HEK293T (cell line): ENCODE results near the gene MVD.

Experiments
- CTCF ChIA-PET: fragments of 350-600 bp; formaldehyde crosslinking; extraction: SDS; loops from one replicate; lab custom pipeline; 2021; ENCODE audit warnings: antibody characterized with exemption, inconsistent platforms; lab: Yijun Ruan, JAX
- POLR2A ChIA-PET: fragments of 350-600 bp; formaldehyde crosslinking; extraction: SDS; loops from one replicate; lab custom pipeline; 2020; ENCODE audit warnings: antibody characterized with exemption, inconsistent platforms; lab: Yijun Ruan, JAX
- DNase-seq: peaks from one replicate; pipeline ENCODE4 v3.0.0; 2012; ENCODE audit warnings: mixed read lengths; ENCODE audit errors: extremely low spot score
- ARNT ChIP-seq: fragments of 450-650 bp; IDR thresholded peaks from 2 replicates; pipeline ENCODE4 v1.6.1; 2017; ENCODE audit warnings: mild to moderate bottlenecking
- BHLHE40 ChIP-seq: fragments of 450-650 bp; IDR thresholded peaks from 2 replicates; pipeline ENCODE4 v1.6.1; 2016; ENCODE audit warnings: mild to moderate bottlenecking, moderate library complexity, borderline replicate concordance
- CTBP1 ChIP-seq: fragments of 450-650 bp; IDR thresholded peaks from 2 replicates; pipeline ENCODE4 v1.6.1; 2016; ENCODE audit warnings: borderline replicate concordance
- ELF4 ChIP-seq: fragments of 450-650 bp; IDR thresholded peaks from 2 replicates; pipeline ENCODE4 v1.6.1; 2017; ENCODE audit warnings: antibody characterized with exemption
- FOXA1 ChIP-seq: fragments of 450-650 bp; IDR thresholded peaks from 2 replicates; pipeline ENCODE4 v1.6.1; 2016; ENCODE audit warnings: mild to moderate bottlenecking
- FOXK2 ChIP-seq: fragments of 450-650 bp; IDR thresholded peaks from 2 replicates; pipeline ENCODE4 v1.6.1; 2016; ENCODE audit warnings: mild to moderate bottlenecking
- FOXM1 ChIP-seq: fragments of 450-650 bp; IDR thresholded peaks from 2 replicates; pipeline ENCODE4 v1.6.1; 2017; ENCODE audit warnings: mild to moderate bottlenecking, borderline replicate concordance
- HDGF ChIP-seq: fragments of 450-650 bp; IDR thresholded peaks from 2 replicates; pipeline ENCODE4 v1.6.1; 2017; ENCODE audit warnings: antibody characterized with exemption, borderline replicate concordance
- L3MBTL2 ChIP-seq: fragments of 450-650 bp; conservative IDR thresholded peaks from 2 replicates; pipeline ENCODE4 v1.6.1; 2016; ENCODE audit warnings: mild to moderate bottlenecking
- LEF1 ChIP-seq: fragments of 450-650 bp; IDR thresholded peaks from 2 replicates; pipeline ENCODE4 v1.6.1; 2017; ENCODE audit warnings: mild to moderate bottlenecking, borderline replicate concordance
- NFRKB ChIP-seq: fragments of 450-650 bp; IDR thresholded peaks from 2 replicates; pipeline ENCODE4 v1.6.1; 2016; ENCODE audit warnings: mild to moderate bottlenecking, moderate library complexity
- SP1 ChIP-seq: fragments of 450-650 bp; IDR thresholded peaks from 2 replicates; pipeline ENCODE4 v1.6.1; 2017
- SUZ12 ChIP-seq: fragments of 450-650 bp; IDR thresholded peaks from 2 replicates; pipeline ENCODE4 v1.6.1; 2016; ENCODE audit warnings: mild to moderate bottlenecking
- TARDBP ChIP-seq: fragments of 450-650 bp; IDR thresholded peaks from 2 replicates; pipeline ENCODE4 v1.6.1; 2016
- ZNF384 ChIP-seq: fragments of 450-650 bp; IDR thresholded peaks from 2 replicates; pipeline ENCODE4 v1.6.1; 2016
- TF ChIP-seq, protein P1 (sequence below): fragments of 450-650 bp; IDR thresholded peaks from 2 replicates; pipeline ENCODE4 v1.6.1; 2016

Gene MVD

DNA sequence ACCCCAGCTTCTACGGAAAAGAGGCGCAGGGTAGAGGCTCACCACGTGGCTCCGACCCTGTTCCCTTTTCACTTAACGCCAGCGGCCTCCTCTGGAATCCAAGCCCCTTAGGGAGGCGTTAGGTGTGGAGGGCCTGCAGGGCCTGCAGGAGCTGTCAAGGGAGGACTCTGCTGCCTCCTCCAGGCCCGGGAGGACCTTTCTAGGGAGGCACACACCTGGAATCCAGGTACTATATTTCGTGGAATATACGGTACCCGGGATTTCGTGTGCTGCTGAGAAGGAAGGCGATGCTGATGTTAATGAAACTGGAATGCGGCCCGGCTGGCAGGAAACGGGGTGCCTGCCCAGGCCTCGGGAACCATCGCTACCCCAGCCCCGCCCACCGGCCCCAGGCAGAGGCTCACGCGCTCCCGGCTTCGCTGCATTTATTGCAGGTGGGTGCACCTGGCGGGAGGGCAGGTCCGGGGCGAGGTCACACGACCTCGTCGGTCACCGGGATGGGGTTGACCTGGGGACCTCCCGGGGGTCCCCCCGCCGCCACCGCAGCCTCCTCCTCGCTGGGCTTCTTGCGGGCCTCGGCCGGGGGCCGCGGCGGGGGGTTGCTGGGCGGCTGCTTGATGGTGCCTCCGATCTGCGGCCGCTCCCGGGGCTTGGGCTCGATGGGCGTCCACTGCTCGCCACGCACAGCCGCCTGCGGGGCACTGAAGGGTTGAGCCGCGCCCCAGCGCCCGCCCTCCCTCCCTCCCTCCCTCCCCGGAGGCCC is 19.8 kb downstream of the MVD start:
- POLR2A ChIA-PET, result no interaction called here
- DNase-seq, result no peak
- CTCF ChIA-PET, result no interaction called here
- no peak for TF ChIP-seq FOXM1
- TF ChIP-seq CTBP1, result no peak
- no peak for TF ChIP-seq FOXA1
- no peak for TF ChIP-seq BHLHE40

DNA sequence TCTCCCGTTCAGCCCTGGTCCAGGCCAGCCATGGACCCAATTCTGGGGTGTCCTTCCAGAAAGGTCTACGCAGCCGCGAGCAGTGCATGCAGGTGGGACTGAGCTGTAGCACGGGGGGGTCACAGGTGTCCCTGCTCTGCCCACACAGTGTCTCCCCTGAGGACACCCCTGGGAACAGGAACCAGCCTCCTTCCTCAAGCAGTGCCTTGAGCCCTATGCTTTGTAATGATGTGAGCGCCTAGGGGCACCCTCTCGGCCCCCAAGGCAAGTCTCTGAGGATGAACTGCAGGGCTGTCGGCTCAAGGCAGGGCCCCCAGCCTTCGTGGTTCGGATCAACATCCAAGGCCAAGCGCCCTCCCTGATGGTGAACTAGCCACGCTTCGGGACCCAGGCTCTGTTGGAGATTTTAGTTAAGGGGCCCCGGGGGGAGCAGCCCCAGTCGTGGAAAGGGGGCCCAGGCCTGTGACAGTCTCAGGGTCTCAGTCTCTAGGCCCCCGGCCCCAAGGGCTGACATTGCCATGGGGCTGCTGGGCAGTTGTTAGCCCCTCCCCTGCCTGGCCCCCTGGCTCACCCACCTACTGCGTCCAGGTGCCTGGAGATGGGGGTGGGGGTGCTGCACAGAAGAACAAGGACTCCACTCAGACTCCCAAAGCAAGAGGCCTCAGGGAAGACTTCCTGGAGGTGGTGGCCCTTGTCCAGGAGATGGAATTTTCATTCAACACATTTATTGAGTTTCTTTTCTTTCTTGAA is 22.2 kb downstream of the MVD start:
- no peak for DNase-seq
- CTCF ChIA-PET, result interaction anchor here (0.6 kb wide), 1 partner anchor 27 kb away, joined by 3 read pairs; no protein-coding TSS in a partner anchor
- POLR2A ChIA-PET, result no interaction called here
- TF ChIP-seq FOXA1 (no peak), LEF1 (no peak), ELF4 (no peak)

DNA sequence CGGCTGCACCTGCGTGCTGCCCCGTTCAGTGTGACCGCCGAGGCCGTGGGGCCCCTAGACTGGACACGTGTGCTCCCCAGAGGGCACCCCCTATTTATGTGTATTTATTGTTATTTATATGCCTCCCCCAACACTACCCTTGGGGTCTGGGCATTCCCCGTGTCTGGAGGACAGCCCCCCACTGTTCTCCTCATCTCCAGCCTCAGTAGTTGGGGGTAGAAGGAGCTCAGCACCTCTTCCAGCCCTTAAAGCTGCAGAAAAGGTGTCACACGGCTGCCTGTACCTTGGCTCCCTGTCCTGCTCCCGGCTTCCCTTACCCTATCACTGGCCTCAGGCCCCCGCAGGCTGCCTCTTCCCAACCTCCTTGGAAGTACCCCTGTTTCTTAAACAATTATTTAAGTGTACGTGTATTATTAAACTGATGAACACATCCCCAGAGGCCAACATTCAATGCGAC is 22.8 kb downstream of the MVD start:
- CTCF ChIA-PET, result no interaction called here
- TF ChIP-seq BHLHE40, result no peak
- no peak for TF ChIP-seq TARDBP
- TF ChIP-seq FOXM1, result no peak
- no peak for TF ChIP-seq FOXK2
- no peak for TF ChIP-seq NFRKB
- no peak for TF ChIP-seq LEF1
- no peak for TF ChIP-seq ELF4
- TF ChIP-seq L3MBTL2, result no peak
- TF ChIP-seq ZNF384, result no peak
- TF ChIP-seq SP1, result no peak
- no peak for TF ChIP-seq FOXA1
- POLR2A ChIA-PET, result no interaction called here
- no peak for DNase-seq

DNA sequence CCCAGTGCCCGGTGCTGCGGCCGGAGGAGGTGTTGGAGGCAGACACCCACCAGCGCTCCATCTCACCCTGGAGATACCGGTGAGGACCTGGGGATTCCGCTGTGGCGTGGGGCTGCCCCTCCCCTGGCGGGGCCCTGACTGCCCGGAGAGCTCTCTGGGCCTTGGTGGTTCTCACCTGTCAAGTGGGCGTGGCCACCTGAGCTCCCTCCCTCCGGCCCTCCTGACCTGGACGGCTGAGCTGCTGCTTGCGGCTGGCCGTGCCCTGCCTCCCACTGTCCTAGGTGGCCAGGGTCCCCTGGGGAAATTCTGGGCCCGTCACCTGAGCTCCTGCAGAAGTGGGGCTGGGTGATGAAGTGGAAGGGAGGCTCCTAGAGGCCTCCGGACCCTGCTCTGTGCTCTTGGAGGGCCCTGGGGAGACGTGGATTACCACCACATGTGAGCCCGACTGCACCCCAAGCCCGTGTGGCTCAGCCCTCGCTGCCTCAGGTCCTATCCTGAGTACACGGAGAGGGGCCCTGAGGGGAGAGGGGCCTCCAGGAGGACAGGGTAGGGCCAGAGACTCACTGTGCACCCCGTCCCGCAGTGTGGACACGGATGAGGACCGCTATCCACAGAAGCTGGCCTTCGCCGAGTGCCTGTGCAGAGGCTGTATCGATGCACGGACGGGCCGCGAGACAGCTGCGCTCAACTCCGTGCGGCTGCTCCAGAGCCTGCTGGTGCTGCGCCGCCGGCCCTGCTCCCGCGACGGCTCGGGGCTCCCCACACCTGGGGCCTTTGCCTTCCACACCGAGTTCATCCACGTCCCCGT is 23.5 kb downstream of the MVD start:
- no peak for TF ChIP-seq NFRKB
- no peak for TF ChIP-seq L3MBTL2
- no peak for TF ChIP-seq SUZ12
- TF ChIP-seq TARDBP, result no peak
- no peak for TF ChIP-seq BHLHE40
- TF ChIP-seq, protein P1, sequence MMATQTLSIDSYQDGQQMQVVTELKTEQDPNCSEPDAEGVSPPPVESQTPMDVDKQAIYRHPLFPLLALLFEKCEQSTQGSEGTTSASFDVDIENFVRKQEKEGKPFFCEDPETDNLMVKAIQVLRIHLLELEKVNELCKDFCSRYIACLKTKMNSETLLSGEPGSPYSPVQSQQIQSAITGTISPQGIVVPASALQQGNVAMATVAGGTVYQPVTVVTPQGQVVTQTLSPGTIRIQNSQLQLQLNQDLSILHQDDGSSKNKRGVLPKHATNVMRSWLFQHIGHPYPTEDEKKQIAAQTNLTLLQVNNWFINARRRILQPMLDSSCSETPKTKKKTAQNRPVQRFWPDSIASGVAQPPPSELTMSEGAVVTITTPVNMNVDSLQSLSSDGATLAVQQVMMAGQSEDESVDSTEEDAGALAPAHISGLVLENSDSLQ, result no peak
- no peak for TF ChIP-seq FOXM1
- TF ChIP-seq ARNT, result no peak
- no peak for DNase-seq
- POLR2A ChIA-PET, result no interaction called here

DNA sequence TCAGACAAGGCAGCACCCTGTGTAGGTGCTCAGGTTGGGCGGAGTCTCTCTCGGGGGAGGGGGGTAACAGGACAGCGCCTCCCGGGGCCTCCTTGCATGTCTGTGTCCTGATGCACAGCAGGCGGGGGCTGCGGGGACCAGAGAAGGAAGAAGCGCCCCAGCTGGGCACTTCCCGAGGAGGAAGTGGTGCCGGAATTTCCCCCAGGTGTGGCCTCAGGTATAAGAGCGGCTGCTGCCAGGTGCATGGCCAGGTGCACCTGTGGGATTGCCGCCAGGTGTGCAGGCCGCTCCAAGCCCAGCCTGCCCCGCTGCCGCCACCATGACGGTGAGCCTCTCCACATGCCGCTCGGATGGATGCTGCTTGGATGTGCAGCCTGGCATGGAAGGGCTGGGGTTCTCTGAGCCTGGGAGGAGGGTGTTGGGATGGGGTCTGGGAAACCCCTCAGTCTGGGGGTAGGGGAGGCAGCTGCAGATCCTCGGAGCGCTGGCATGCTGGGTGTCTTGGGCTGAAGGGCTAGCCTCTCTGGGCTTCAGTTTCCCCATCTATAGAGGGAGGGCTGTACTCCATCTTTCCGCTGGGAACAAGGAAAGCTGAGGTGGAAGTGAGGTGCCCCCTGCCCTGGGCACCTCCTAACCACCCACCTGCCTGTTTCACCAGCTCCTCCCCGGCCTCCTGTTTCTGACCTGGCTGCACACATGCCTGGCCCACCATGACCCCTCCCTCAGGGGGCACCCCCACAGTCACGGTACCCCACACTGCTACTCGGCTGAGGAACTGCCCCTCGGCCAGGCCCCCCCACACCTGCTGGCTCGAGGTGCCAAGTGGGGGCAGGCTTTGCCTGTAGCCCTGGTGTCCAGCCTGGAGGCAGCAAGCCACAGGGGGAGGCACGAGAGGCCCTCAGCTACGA is 24.3 kb downstream of the MVD start, which contains the start of gene IL17C:
Gene IL17C, plus strand, starts transcription at position 250 of the 908 bp plus-strand sequence. Its CDS starts 70 bp downstream, at position 320.
- TF ChIP-seq, protein P1, result no peak
- TF ChIP-seq FOXM1, result no peak
- TF ChIP-seq LEF1, result no peak
- ChIA-PET CTCF (no interaction called here), POLR2A (no interaction called here)
- DNase-seq, result no peak

More for the DNA sequence above, 23.5 kb downstream of the MVD start:
- CTCF ChIA-PET, result no interaction called here

DNA sequence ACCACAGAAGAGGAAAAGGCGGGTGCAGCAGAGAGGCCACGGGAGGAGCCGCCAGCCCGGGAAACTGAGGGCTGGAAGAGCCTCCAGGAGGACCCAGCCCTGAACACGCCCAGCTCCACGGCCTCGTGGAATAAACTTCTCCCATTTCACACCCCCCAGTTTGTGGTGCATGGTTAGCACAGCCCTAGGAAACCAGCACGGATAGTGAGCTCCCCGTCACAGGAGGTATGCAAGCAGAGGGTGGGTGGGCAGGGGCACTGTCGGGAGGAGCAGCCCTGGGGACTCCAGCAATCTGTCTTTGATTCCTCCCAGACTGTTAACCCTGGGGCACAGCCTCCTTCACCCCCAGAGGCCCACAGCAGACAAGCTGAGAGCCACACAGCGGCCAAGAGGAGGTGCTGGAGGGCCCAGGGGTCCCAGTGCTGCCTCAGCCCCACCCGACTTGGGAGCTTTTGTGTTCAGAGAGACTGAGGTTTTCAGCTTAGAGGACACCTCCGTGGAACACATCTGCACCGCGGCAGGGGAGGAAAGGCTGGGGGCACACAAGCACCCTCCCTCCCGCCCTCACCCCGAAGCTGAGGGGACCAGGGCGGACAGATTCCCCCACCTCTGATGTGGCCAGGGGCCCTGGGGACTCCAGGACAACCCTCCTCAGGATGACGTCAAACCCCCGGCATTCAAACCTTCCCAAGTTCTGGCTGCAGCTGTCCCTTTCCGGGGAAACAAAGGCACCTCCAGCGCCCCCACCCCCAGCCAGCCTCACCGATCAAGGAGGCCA is 26.2 kb downstream of the MVD start:
- no peak for DNase-seq
- ChIA-PET POLR2A (interaction anchor here (0.6 to 1.1 kb wide), 3 partner anchors 10 to 147 kb away, joined by 3 read pairs; no protein-coding TSS in a partner anchor), CTCF (no interaction called here)
- TF ChIP-seq LEF1 (no peak), ELF4 (no peak), NFRKB (no peak), CTBP1 (no peak), L3MBTL2 (no peak), FOXA1 (no peak), ARNT (no peak), TARDBP (no peak), BHLHE40 (no peak), FOXK2 (no peak), FOXM1 (no peak), ZNF384 (no peak), SUZ12 (no peak), HDGF (no peak), SP1 (no peak)
- TF ChIP-seq, protein P1, result no peak
